ENCODE data around the gene C14orf119. TPM values are rescaled to one million over a fixed set of nuclear protein-coding genes. Genes with fewer than 3 reads are reported as not detected.

Gene C14orf119
- total RNA-seq, 2 experiments from 2014 or later, result 42.4 to 44.5 TPM

DNA sequence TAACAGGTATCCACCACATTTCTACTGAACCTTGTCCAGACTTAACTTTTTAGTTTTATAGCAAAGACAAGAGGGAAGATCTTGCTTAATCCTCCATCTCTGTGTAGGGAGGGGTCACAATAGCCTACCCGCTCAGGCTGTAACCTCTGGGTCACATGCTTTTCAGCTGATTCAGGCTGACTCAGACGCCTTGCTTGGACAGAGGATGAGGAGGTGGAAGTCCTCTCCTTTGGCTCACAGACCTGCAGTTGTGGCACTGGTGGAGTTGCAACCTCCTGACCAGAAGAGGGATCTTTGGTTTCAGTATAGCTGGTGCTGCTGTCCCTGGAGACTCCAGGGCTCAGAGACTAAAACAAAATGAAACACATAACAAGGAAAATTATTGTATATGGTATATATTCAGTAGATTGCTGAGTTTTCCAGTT lies 16.6 kb upstream of the C14orf119 start:
- ChIA-PET POLR2A (no interaction called here), CTCF (ENCODE audit: unreplicated experiment) (interaction anchor here (0.9 kb wide), 1 partner anchor 15 kb away, joined by 3 read pairs; no protein-coding TSS in a partner anchor)
- H2AFZ ChIP-seq (ENCODE audit: low read length), result no peak overlapping the region
- H3K4me2 ChIP-seq (ENCODE audit: low read length), result no peak overlapping the region
- H3K9me2 ChIP-seq (ENCODE audit: insufficient read depth, low read length), result no peaks in the 10 kb centered on the region
- no peak overlapping the region for H3K4me3 ChIP-seq (ENCODE audit: low read depth, low read length, poor library complexity, severe bottlenecking)
- no peaks in the 10 kb centered on the region for H3K4me1 ChIP-seq (ENCODE audit: insufficient read depth, low read length, poor library complexity, severe bottlenecking)
- H3K79me2 ChIP-seq (ENCODE audit: insufficient read depth, low read depth, low read length), result no peaks in the 10 kb centered on the region
- H4K20me1 ChIP-seq (ENCODE audit: insufficient read depth, low read length), result no peaks in the 10 kb centered on the region
- peaks cover 100% of the 10 kb centered on the region for H3K36me3 ChIP-seq (ENCODE audit: insufficient read depth, low read length)
- no peak for DNase-seq (ENCODE audit: low spot score)
- no TSS peak for BruUV-seq (replicated peaks)
- TF ChIP-seq, protein P1, sequence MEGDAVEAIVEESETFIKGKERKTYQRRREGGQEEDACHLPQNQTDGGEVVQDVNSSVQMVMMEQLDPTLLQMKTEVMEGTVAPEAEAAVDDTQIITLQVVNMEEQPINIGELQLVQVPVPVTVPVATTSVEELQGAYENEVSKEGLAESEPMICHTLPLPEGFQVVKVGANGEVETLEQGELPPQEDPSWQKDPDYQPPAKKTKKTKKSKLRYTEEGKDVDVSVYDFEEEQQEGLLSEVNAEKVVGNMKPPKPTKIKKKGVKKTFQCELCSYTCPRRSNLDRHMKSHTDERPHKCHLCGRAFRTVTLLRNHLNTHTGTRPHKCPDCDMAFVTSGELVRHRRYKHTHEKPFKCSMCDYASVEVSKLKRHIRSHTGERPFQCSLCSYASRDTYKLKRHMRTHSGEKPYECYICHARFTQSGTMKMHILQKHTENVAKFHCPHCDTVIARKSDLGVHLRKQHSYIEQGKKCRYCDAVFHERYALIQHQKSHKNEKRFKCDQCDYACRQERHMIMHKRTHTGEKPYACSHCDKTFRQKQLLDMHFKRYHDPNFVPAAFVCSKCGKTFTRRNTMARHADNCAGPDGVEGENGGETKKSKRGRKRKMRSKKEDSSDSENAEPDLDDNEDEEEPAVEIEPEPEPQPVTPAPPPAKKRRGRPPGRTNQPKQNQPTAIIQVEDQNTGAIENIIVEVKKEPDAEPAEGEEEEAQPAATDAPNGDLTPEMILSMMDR (conservative IDR thresholded peaks at IDR 0.05; ENCODE audit: low read length), result no peak
- no peak for TF ChIP-seq EZH2phosphoT487 (IDR thresholded peaks at IDR 0.05; ENCODE audit: borderline replicate concordance, low read depth, low read length)
- intact Hi-C loops (cut with micrococcal nuclease; ENCODE audit: unreplicated experiment), result no loop called here
- H3K27ac ChIP-seq (ENCODE audit: low read depth, low read length, poor library complexity, severe bottlenecking), result peak overlapping the region; percentile 11
- H3K9me3 ChIP-seq (ENCODE audit: low read length), result no peaks in the 10 kb centered on the region

DNA sequence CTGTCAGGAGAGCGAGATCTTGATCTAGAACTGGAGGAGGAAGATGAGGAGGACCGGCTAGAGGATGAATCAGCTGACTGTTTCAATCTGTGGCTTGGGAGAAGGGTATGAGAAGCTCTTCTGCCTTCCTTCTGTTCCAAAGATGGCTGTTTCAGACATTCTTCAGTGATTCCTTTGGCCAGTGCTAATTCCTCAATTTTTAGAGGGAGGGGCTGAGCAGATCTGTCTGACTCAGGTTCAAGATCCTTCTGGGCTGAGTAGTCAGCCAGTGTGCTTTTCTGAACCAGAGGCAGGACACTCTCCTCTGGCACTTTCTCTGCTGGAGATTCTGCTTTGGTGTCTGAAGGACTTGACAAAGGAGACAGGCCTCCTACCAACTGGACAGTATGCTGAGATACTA lies 15.6 kb upstream of the C14orf119 start:
- peaks cover 100% of the 10 kb centered on the region for H3K36me3 ChIP-seq (ENCODE audit: insufficient read depth, low read length)
- no peak overlapping the region for H2AFZ ChIP-seq (ENCODE audit: low read length)
- BruUV-seq (replicated peaks), result no TSS peak
- ChIA-PET POLR2A (no interaction called here), CTCF (ENCODE audit: unreplicated experiment) (no interaction called here)
- intact Hi-C loops (cut with micrococcal nuclease; ENCODE audit: unreplicated experiment), result no loop called here
- no peaks in the 10 kb centered on the region for H4K20me1 ChIP-seq (ENCODE audit: insufficient read depth, low read length)
- no peak for DNase-seq (ENCODE audit: low spot score)
- H3K9me2 ChIP-seq (ENCODE audit: insufficient read depth, low read length), result no peaks in the 10 kb centered on the region
- H3K4me3 ChIP-seq (ENCODE audit: low read depth, low read length, poor library complexity, severe bottlenecking), result no peak overlapping the region
- no peaks in the 10 kb centered on the region for H3K4me1 ChIP-seq (ENCODE audit: insufficient read depth, low read length, poor library complexity, severe bottlenecking)
- no peaks in the 10 kb centered on the region for H3K79me2 ChIP-seq (ENCODE audit: insufficient read depth, low read depth, low read length)
- TF ChIP-seq, protein P1 (conservative IDR thresholded peaks at IDR 0.05; ENCODE audit: low read length), result no peak
- no peak for TF ChIP-seq EZH2phosphoT487 (IDR thresholded peaks at IDR 0.05; ENCODE audit: borderline replicate concordance, low read depth, low read length)
- H3K9me3 ChIP-seq (ENCODE audit: low read length), result no peaks in the 10 kb centered on the region
- no peak overlapping the region for H3K4me2 ChIP-seq (ENCODE audit: low read length)
- H3K27ac ChIP-seq (ENCODE audit: low read depth, low read length, poor library complexity, severe bottlenecking), result no peak overlapping the region

DNA sequence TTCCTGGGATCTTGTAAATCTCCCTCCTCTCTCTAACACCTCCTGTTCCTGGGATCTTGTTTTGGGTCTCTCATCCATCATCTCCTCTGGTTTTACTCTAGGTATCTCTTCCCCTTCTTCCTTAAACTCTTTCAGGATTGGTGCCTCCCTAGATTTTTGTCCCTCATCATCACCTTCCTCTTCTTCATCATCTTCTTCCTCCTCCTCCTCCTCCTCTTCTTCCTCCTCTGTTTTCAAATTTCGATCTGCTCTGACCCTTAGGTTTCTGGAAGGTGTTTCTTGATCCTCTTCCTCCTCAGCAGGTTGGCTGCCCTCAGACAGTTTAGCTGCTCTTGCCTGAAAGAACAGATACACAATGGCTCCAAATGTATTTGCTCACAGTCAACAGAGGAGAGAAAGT lies 14.8 kb upstream of the C14orf119 start:
- no peak overlapping the region for H3K4me3 ChIP-seq (ENCODE audit: low read depth, low read length, poor library complexity, severe bottlenecking)
- peaks cover 100% of the 10 kb centered on the region for H3K36me3 ChIP-seq (ENCODE audit: insufficient read depth, low read length)
- H3K79me2 ChIP-seq (ENCODE audit: insufficient read depth, low read depth, low read length), result no peaks in the 10 kb centered on the region
- H3K4me2 ChIP-seq (ENCODE audit: low read length), result no peak overlapping the region
- no peak for DNase-seq (ENCODE audit: low spot score)
- no peak overlapping the region for H2AFZ ChIP-seq (ENCODE audit: low read length)
- H3K9me3 ChIP-seq (ENCODE audit: low read length), result no peaks in the 10 kb centered on the region
- intact Hi-C loops (cut with micrococcal nuclease; ENCODE audit: unreplicated experiment), result no loop called here
- no peak overlapping the region for H3K27ac ChIP-seq (ENCODE audit: low read depth, low read length, poor library complexity, severe bottlenecking)
- POLR2A ChIA-PET, result interaction anchor here (1.2 kb wide), 1 partner anchor 12 kb away, joined by 5 read pairs; no protein-coding TSS in a partner anchor
- CTCF ChIA-PET (ENCODE audit: unreplicated experiment), result no interaction called here
- BruUV-seq (replicated peaks), result no TSS peak
- H3K9me2 ChIP-seq (ENCODE audit: insufficient read depth, low read length), result no peaks in the 10 kb centered on the region
- H3K4me1 ChIP-seq (ENCODE audit: insufficient read depth, low read length, poor library complexity, severe bottlenecking), result no peaks in the 10 kb centered on the region
- TF ChIP-seq, protein P1 (conservative IDR thresholded peaks at IDR 0.05; ENCODE audit: low read length), result no peak
- no peak for TF ChIP-seq EZH2phosphoT487 (IDR thresholded peaks at IDR 0.05; ENCODE audit: borderline replicate concordance, low read depth, low read length)
- H4K20me1 ChIP-seq (ENCODE audit: insufficient read depth, low read length), result no peaks in the 10 kb centered on the region

Measured in OCI-LY7 (cell line).